ENCODE measurements around the gene PDE3A.

The PDE3A gene

DNA sequence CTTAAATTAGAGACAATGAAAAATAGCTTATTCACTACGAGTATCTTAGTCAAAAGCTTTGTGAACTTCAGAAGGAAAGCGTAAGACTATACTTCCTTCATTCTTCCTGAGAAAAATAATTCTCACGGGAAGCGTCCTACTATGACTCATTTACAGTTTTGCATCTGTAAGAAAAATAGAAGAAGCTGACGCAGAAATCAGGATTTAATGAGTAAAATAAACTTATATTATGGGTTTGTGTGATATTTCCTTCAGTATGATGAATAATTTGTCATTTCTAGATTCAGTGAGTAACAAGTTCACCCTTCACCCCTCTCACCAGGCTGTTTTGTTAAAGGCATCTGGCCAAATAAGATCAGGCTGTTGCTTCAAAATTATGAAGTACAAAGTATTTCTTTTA is 17.8 kb upstream of the PDE3A start:
- H3K23ac ChIP-seq (ENCODE audit: low read depth, low read length, poor library complexity), result no peak overlapping the region
- no peak overlapping the region for H3K27ac ChIP-seq (replicated peaks; ENCODE audit: low read length)
- no peak overlapping the region for H2BK12ac ChIP-seq (ENCODE audit: low read length)
- H4K8ac ChIP-seq (ENCODE audit: low read depth, low read length), result no peak overlapping the region
- H2AK5ac ChIP-seq (ENCODE audit: low read depth, low read length), result no peak overlapping the region
- H3K4me1 ChIP-seq (ENCODE audit: control insufficient read depth in 2 of 2, insufficient read depth in 1 of 2, low read depth in 1 of 2, low read length in 2 of 2), result no peaks in the 10 kb centered on the region
- no peaks in the 10 kb centered on the region for H3K27me3 ChIP-seq (ENCODE audit: control insufficient read depth in 3 of 3, insufficient read depth in 3 of 3, low read depth in 1 of 3, low read length in 3 of 3)
- H3K4me3 ChIP-seq (ENCODE audit: low read length in 2 of 2), result no peak overlapping the region
- no peak overlapping the region for H2BK5ac ChIP-seq (ENCODE audit: low read length)
- H3K36me3 ChIP-seq (replicated peaks in 1 of 2; ENCODE audit: control insufficient read depth in 2 of 2, insufficient read depth in 2 of 2, low read length in 2 of 2), result no peaks in the 10 kb centered on the region
- H2AFZ ChIP-seq (ENCODE audit: low read length), result no peak overlapping the region
- H3K9me3 ChIP-seq (replicated peaks in 1 of 2; ENCODE audit: control insufficient read depth in 2 of 2, insufficient read depth in 1 of 2, low read depth in 1 of 2, low read length in 2 of 2), result no peaks in the 10 kb centered on the region
- H3K4me2 ChIP-seq (ENCODE audit: insufficient read depth, low read length, poor library complexity, severe bottlenecking), result no peak overlapping the region
- no peaks in the 10 kb centered on the region for H3K79me1 ChIP-seq (ENCODE audit: low read depth, low read length)
- H2BK15ac ChIP-seq (ENCODE audit: low read length), result no peak overlapping the region
- H3K18ac ChIP-seq (ENCODE audit: low read length), result no peak overlapping the region
- no peak overlapping the region for H3K14ac ChIP-seq (ENCODE audit: low read length)
- H2BK120ac ChIP-seq (ENCODE audit: low read depth, low read length), result no peak overlapping the region
- H3K4ac ChIP-seq (ENCODE audit: low read length), result no peak overlapping the region
- no peak overlapping the region for H3K9ac ChIP-seq (ENCODE audit: low read depth, low read length, poor library complexity)
- no CpG with 5 or more reads among the region's 5 CpGs for WGBS, 2 donors (ENCODE audit: extremely low coverage in 2 of 2, insufficient read length in 2 of 2, insufficient replicate concordance in 1 of 2)
- no peak for DNase-seq (ENCODE audit: low spot score)
- H4K91ac ChIP-seq (ENCODE audit: low read depth, low read length, poor library complexity), result no peak overlapping the region

- no peak overlapping the region for H3K9ac ChIP-seq (ENCODE audit: low read depth, low read length, poor library complexity)
- no CpG with 5 or more reads among the region's 4 CpGs for WGBS, 2 donors (ENCODE audit: extremely low coverage in 2 of 2, insufficient read length in 2 of 2, insufficient replicate concordance in 1 of 2)
Observed at GRCh38 chr12:20351406-20351805, 16.9 kb upstream of the PDE3A start.

GRCh38 chr12:20356048-20356447 is 12.3 kb upstream of the PDE3A start:
- no peak overlapping the region for H3K14ac ChIP-seq (ENCODE audit: low read length)
- WGBS, 2 donors (ENCODE audit: extremely low coverage in 2 of 2, insufficient read length in 2 of 2, insufficient replicate concordance in 1 of 2), result no CpG with 5 or more reads among the region's 2 CpGs
- no peak overlapping the region for H4K8ac ChIP-seq (ENCODE audit: low read depth, low read length)

More at GRCh38 chr12:20351406-20351805, 16.9 kb upstream of the PDE3A start:
- H3K4ac ChIP-seq (ENCODE audit: low read length), result no peak overlapping the region
- no peaks in the 10 kb centered on the region for H3K36me3 ChIP-seq (replicated peaks in 1 of 2; ENCODE audit: control insufficient read depth in 2 of 2, insufficient read depth in 2 of 2, low read length in 2 of 2)
- H3K14ac ChIP-seq (ENCODE audit: low read length), result no peak overlapping the region
- H2BK120ac ChIP-seq (ENCODE audit: low read depth, low read length), result no peak overlapping the region
- no peak overlapping the region for H4K8ac ChIP-seq (ENCODE audit: low read depth, low read length)
- no peak overlapping the region for H3K23ac ChIP-seq (ENCODE audit: low read depth, low read length, poor library complexity)
- no peak overlapping the region for H2BK15ac ChIP-seq (ENCODE audit: low read length)
- H2AFZ ChIP-seq (ENCODE audit: low read length), result peak overlapping the region; percentile 68
- H3K18ac ChIP-seq (ENCODE audit: low read length), result no peak overlapping the region
- H2AK5ac ChIP-seq (ENCODE audit: low read depth, low read length), result no peak overlapping the region
- no peak overlapping the region for H2BK5ac ChIP-seq (ENCODE audit: low read length)
- H3K27me3 ChIP-seq (ENCODE audit: control insufficient read depth in 3 of 3, insufficient read depth in 3 of 3, low read depth in 1 of 3, low read length in 3 of 3), result no peaks in the 10 kb centered on the region
- no peak overlapping the region for H3K4me2 ChIP-seq (ENCODE audit: insufficient read depth, low read length, poor library complexity, severe bottlenecking)
- H2BK12ac ChIP-seq (ENCODE audit: low read length), result no peak overlapping the region
- H3K4me1 ChIP-seq (ENCODE audit: control insufficient read depth in 2 of 2, insufficient read depth in 1 of 2, low read depth in 1 of 2, low read length in 2 of 2), result no peaks in the 10 kb centered on the region
- no peak overlapping the region for H3K27ac ChIP-seq (replicated peaks; ENCODE audit: low read length)
- DNase-seq (ENCODE audit: low spot score), result no peak
- no peak overlapping the region for H4K91ac ChIP-seq (ENCODE audit: low read depth, low read length, poor library complexity)
- no peaks in the 10 kb centered on the region for H3K79me1 ChIP-seq (ENCODE audit: low read depth, low read length)
- H3K4me3 ChIP-seq (ENCODE audit: low read length in 2 of 2), result no peak overlapping the region
- no peaks in the 10 kb centered on the region for H3K9me3 ChIP-seq (replicated peaks in 1 of 2; ENCODE audit: control insufficient read depth in 2 of 2, insufficient read depth in 1 of 2, low read depth in 1 of 2, low read length in 2 of 2)

DNA sequence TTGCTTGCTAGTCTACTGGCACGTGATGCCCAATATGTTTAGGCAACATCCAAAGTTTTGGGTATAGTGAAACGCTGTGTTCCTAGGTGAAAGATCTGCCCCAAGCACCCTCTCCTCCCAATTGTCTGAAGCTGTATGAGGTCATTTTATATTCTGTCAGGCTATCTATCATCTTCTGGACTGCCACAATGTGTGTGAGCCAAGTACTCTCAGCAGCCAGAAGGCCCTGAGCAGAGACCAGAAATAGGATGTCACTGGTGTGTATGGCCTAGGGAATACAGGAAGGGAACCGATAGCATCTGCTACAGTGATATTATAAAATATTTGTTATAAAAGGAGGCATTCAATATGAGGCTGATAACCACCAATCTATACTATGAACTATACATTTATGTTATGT is 7.9 kb upstream of the PDE3A start:
- no peak overlapping the region for H4K91ac ChIP-seq (ENCODE audit: low read depth, low read length, poor library complexity)
- H3K14ac ChIP-seq (ENCODE audit: low read length), result no peak overlapping the region
- H3K79me1 ChIP-seq (ENCODE audit: low read depth, low read length), result no peaks in the 10 kb centered on the region
- no peaks in the 10 kb centered on the region for H3K9me3 ChIP-seq (replicated peaks in 1 of 2; ENCODE audit: control insufficient read depth in 2 of 2, insufficient read depth in 1 of 2, low read depth in 1 of 2, low read length in 2 of 2)
- H3K4ac ChIP-seq (ENCODE audit: low read length), result no peak overlapping the region
- H3K27me3 ChIP-seq (ENCODE audit: control insufficient read depth in 3 of 3, insufficient read depth in 3 of 3, low read depth in 1 of 3, low read length in 3 of 3), result no peaks in the 10 kb centered on the region
- no CpG with 5 or more reads among the region's 3 CpGs for WGBS, 2 donors (ENCODE audit: extremely low coverage in 2 of 2, insufficient read length in 2 of 2, insufficient replicate concordance in 1 of 2)
- no peak overlapping the region for H2AK5ac ChIP-seq (ENCODE audit: low read depth, low read length)
- no peak overlapping the region for H4K8ac ChIP-seq (ENCODE audit: low read depth, low read length)
- H2BK15ac ChIP-seq (ENCODE audit: low read length), result no peak overlapping the region
- H3K18ac ChIP-seq (ENCODE audit: low read length), result no peak overlapping the region
- H3K9ac ChIP-seq (ENCODE audit: low read depth, low read length, poor library complexity), result no peak overlapping the region
- H3K27ac ChIP-seq (replicated peaks; ENCODE audit: low read length), result no peak overlapping the region
- H3K4me1 ChIP-seq (ENCODE audit: control insufficient read depth in 2 of 2, insufficient read depth in 1 of 2, low read depth in 1 of 2, low read length in 2 of 2), result no peaks in the 10 kb centered on the region
- H2BK12ac ChIP-seq (ENCODE audit: low read length), result no peak overlapping the region
- no peak overlapping the region for H2BK5ac ChIP-seq (ENCODE audit: low read length)
- no peak overlapping the region for H3K4me3 ChIP-seq (ENCODE audit: low read length in 2 of 2)
- H2BK120ac ChIP-seq (ENCODE audit: low read depth, low read length), result no peak overlapping the region
- H2AFZ ChIP-seq (ENCODE audit: low read length), result no peak overlapping the region
- H3K23ac ChIP-seq (ENCODE audit: low read depth, low read length, poor library complexity), result no peak overlapping the region
- H3K4me2 ChIP-seq (ENCODE audit: insufficient read depth, low read length, poor library complexity, severe bottlenecking), result no peak overlapping the region
- no peaks in the 10 kb centered on the region for H3K36me3 ChIP-seq (replicated peaks in 1 of 2; ENCODE audit: control insufficient read depth in 2 of 2, insufficient read depth in 2 of 2, low read length in 2 of 2)
- no peak for DNase-seq (ENCODE audit: low spot score)

More at GRCh38 chr12:20356048-20356447, 12.3 kb upstream of the PDE3A start:
- no peak overlapping the region for H4K91ac ChIP-seq (ENCODE audit: low read depth, low read length, poor library complexity)
- no peak overlapping the region for H3K4me3 ChIP-seq (ENCODE audit: low read length in 2 of 2)
- no peak overlapping the region for H2BK120ac ChIP-seq (ENCODE audit: low read depth, low read length)
- no peak overlapping the region for H3K18ac ChIP-seq (ENCODE audit: low read length)
- H2AFZ ChIP-seq (ENCODE audit: low read length), result no peak overlapping the region
- no peak overlapping the region for H3K4me2 ChIP-seq (ENCODE audit: insufficient read depth, low read length, poor library complexity, severe bottlenecking)
- no peak overlapping the region for H3K4ac ChIP-seq (ENCODE audit: low read length)
- no peak overlapping the region for H3K9ac ChIP-seq (ENCODE audit: low read depth, low read length, poor library complexity)
- no peak overlapping the region for H2BK5ac ChIP-seq (ENCODE audit: low read length)
- no peaks in the 10 kb centered on the region for H3K4me1 ChIP-seq (ENCODE audit: control insufficient read depth in 2 of 2, insufficient read depth in 1 of 2, low read depth in 1 of 2, low read length in 2 of 2)
- no peak overlapping the region for H2BK15ac ChIP-seq (ENCODE audit: low read length)
- H3K27ac ChIP-seq (replicated peaks; ENCODE audit: low read length), result no peak overlapping the region
- H3K79me1 ChIP-seq (ENCODE audit: low read depth, low read length), result no peaks in the 10 kb centered on the region
- H3K27me3 ChIP-seq (ENCODE audit: control insufficient read depth in 3 of 3, insufficient read depth in 3 of 3, low read depth in 1 of 3, low read length in 3 of 3), result no peaks in the 10 kb centered on the region
- no peak overlapping the region for H2AK5ac ChIP-seq (ENCODE audit: low read depth, low read length)
- H2BK12ac ChIP-seq (ENCODE audit: low read length), result no peak overlapping the region
- no peak for DNase-seq (ENCODE audit: low spot score)
- H3K36me3 ChIP-seq (replicated peaks in 1 of 2; ENCODE audit: control insufficient read depth in 2 of 2, insufficient read depth in 2 of 2, low read length in 2 of 2), result no peaks in the 10 kb centered on the region
- no peaks in the 10 kb centered on the region for H3K9me3 ChIP-seq (replicated peaks in 1 of 2; ENCODE audit: control insufficient read depth in 2 of 2, insufficient read depth in 1 of 2, low read depth in 1 of 2, low read length in 2 of 2)
- H3K23ac ChIP-seq (ENCODE audit: low read depth, low read length, poor library complexity), result no peak overlapping the region

Measured in neuronal stem cell (in vitro differentiated cells).